Skin of body (tissue), 2 donors: Measurements from ENCODE around the gene ZHX3. TPM values are rescaled to one million over a fixed set of nuclear protein-coding genes. Genes with fewer than 3 reads are reported as not detected.

ENCODE experiments used
- DNase-seq: peaks from one replicate; lab custom pipeline; 2025; lab: John Stamatoyannopoulos, UW
- total RNA-seq: library from RNA; depleted of rRNA; stranded (reverse); fragments of >200 nt; gene quantifications from one replicate; pipeline ENCODE4 v1.2.3, GENCODE V29; 2014

ZHX3 gene
- 11.6 TPM for total RNA-seq

DNA sequence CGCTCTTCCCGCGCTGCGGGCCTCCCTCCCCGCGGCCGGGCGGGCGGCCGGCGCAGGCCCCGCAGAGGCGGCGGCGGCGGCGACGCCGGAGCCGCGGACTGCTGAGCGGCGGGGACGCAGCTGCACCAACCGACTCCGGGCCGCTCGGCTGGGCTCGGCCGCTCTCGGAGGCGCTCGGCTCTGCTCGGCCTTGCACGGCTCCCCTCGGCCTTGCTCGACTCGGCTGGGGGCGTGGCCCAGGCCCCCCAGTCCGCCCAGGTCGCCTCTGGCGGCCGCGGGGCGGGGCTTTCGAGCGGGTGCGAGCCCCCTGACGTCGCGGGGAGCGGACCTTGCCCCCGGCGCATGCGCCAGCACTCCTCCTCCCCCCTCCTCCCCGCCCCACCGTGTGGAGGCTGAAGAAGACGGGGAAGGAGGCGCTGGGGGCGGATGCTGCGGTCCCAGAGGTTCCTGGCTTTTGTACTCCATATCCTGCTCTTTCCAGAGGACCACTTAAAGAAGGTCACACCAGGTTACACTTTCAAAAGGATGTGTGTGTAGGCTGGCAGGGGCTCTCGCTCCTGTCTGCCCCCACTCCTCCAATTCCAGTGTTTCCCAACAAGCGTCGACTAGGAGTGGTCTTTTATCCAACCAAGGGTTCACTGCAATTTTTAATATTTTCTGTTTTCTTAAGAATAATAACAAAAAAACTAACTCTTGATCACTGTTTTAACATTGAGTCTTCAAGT lies at the start of gene ZHX3:
ZHX3 (minus strand) TSS at position 186 of the 725 bp plus-strand sequence. CDS start 112,815 bp downstream, outside the sequence.
- peak; percentile 98 for DNase-seq

DNA sequence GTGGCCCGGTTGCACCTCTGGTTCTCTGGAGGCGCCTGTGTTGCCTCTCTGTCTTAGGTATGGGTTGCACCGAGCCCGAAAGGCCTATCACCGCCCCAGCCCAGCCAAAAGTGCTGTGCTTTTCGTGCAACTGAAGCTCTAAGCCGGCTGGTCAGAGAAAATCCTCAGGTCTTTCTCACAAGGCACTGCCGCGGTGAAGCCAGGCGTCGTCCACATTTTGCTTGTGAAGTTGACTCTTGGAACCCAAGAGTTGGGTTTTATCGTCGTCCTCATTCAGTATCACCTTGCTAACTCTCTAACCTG lies 49.8 kb upstream of the ZHX3 start:
- no peak for DNase-seq

DNA sequence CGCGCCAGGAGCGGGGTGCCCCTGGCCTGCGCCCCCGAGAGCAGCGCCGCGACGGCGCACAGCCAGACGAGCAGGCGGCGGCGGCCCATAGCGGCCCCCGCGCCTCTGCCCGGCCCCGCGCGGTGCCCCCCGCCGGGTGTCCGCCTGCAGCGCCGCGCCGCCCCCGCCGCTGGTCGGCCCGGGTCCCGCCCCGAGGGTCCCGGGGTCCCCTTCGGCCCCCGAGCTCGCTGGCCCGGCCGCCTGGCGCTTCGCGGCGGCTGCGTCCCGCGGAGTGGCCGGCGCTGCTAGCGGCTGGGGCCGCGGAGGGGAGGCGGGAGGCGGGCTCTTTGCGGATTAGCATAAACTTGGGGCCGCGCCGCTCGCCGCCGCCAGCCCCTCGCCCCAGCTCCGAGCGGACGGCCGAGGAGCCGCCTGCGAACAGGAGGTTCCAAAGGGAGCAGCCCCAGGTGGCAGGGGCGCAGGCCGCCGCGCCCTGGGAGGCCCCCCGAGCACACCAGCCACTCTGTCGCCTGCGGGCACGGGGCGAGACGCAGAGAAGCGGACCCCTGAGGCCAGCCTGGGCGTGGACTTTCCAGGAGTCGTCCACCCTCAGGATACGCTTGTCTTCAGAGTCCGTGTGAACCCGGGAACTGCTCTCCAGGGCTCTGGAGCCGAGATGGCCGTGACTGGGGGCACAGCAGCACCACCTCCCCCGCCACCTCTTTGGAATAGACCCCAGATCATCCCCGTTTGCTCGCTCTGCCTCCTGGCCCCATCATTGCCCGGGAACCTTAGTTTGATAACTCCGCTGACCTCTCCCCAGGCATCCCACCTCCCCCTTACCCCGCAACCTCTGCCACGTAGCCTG lies 49.2 kb upstream of the ZHX3 start, which contains the start of gene EMILIN3:
EMILIN3 (minus strand) TSS at position 273 of the 847 bp plus-strand sequence; CDS start at position 89, 184 bp downstream.
- DNase-seq = no peak

DNA sequence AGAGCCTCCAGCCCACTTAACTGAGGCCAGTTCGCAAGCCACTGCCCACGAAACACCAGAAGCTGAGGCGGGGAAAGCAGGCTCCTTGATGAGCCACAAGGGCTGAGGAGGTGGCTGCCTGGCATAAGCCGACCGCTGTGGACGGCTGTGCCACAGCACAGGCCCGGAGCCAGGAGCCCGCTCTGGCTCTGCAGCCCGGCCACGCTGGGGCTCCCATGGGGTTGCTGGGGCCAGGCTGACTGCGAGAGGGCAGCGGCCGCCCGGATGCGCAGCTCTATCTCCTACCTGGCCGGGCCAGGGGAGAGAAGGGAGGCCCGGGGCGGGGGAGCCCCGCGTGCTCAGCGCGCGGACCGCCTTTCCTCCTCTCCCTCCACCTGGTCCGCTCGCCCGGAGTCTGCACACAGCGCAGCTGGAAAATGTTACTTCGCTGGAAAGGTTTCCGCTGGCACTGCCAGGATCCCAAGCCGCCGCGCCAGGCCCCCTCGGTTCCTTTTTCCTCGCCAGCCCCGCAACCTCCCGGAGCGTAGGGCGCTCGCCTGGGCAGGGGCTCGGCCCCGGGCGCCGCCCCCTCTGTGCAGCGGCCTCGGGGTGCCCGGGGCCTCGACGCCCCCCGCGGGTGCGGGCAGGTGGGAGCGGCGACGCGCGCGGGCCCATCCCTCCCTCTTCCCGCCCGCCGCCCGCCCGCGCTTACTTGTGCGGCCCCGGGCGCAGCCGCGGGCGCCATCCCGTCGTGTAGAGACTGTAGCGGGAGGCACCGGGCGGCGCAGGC lies 48.4 kb upstream of the ZHX3 start:
- no peak for DNase-seq

DNA sequence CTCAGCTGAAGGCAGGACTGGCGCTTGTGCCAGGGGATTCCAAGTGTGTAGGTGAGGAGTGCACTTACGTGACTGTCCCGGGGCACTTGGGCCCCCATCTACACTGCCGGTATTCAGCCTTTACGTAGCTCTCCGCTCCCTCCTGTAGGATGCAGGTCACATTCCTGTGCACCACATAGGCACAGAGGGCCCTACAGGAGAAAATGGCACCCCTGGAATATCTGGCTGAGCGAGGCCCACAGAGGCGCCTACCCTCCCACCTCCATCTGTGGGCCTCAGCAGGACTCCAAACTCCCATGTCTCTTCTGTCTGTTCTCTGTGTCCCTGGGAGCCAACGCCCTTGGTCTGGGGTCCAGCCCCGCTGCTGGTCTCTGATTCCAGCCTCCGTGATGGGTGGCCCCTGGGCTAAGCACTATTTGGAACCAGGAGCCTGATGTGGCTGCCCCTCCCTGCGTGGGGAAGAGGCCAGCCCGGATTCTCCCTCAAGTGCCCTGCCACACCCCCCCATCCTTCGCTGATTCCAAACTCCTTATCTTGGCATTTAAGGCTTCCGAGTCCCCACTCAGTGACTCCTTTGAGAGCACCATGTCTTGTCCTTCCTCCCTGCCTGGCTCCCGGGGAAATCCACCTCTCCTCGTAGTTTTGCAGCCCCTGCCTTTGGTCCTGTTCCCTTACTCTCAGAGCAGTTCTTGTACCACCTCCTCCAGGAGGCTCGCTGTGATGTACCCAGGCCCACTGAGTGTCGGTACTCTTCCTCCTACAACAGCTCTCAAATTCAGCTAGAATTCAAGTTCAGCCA lies 47.6 kb upstream of the ZHX3 start:
- DNase-seq = no peak

GRCh38 chr20:41364236-41364855 lies 46.8 kb upstream of the ZHX3 start:
- no peak for DNase-seq

DNA sequence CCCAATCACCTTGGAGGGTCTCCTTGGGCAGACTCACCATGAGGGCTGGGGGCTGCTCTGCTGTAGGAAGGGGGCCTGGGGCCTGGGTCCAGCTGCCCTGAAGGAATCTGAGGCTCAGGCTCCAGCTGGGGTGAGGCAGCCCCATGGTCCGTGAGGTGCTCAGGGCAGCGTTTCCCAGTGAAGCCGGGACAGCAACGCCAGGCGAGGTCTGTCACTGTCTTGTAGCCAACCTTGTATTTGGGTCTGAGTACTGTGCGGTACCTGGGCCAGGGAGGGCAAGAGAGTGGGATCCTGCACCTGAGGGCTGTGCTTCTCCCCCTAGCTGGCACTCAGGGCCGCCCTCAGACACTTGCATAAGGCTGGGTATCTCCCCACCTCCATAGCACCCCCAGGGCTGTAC lies 46.1 kb upstream of the ZHX3 start:
- DNase-seq = no peak

DNA sequence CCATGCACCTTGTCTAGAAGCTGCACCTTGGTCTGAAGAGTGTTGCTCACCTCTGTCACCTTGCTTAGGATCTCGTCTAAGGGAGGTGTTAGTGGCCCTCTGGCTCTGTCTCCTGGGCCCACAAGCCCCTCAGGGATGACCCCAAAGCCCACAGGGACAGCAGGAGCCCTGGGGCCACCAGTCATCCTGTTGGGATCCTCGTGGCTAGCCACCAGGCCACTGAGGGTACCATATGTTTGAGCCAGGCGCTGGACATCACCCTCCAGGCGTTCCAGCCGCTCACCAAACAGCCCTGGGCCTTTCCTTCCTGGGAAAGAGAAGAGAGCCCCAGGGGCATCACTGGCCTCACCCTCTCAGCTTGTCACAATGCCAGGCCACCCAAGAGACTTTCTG lies 45.2 kb upstream of the ZHX3 start:
- DNase-seq = no peak

DNA sequence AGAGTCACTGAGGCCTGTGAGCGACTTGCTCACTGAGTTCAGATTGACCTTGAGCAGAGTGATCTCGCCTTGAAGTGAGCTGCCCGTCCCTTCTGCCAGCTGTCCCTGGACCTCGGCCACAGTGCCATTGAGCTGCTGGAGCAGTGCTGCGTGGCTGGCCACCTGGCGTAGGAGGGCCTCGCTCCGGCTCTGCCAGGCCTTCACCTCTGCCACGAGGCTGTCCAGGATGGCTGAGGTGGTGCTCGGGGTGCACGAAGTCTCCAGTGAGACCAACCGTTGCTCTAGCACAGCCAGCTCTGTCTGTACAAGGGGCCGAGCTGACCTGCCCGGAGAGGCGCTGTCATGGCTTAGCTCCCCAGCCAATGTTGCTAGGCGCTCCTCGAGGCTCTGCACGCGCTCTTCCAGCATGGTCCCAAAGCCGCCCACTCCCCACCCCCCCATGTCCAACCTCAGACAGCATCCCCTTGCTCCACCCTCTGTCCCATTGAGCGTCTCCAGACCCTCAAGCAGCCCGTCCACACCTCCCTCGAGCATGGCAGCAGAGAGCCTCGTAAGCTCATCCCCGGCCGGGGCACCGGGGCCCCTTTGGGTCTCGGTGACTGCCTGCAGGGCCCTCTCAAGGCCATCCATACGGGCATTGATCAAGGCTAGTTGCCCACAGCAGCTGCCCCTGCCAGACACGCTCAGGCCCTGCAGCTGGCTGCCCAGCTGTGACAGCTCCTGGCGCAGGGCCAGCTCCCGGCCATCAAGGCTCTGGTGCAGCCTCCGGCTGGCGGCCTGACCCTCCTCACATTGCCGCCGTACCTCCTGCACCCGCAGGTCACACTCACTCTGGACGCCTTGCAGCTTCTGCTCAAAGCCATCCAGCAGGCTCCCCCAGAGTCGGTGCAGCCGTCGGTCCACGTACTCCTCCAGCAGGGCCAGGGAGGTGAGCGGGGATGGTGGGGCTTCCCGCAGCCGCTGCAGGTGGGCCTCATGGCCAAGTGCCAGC lies 44.5 kb upstream of the ZHX3 start:
- no peak for DNase-seq

DNA sequence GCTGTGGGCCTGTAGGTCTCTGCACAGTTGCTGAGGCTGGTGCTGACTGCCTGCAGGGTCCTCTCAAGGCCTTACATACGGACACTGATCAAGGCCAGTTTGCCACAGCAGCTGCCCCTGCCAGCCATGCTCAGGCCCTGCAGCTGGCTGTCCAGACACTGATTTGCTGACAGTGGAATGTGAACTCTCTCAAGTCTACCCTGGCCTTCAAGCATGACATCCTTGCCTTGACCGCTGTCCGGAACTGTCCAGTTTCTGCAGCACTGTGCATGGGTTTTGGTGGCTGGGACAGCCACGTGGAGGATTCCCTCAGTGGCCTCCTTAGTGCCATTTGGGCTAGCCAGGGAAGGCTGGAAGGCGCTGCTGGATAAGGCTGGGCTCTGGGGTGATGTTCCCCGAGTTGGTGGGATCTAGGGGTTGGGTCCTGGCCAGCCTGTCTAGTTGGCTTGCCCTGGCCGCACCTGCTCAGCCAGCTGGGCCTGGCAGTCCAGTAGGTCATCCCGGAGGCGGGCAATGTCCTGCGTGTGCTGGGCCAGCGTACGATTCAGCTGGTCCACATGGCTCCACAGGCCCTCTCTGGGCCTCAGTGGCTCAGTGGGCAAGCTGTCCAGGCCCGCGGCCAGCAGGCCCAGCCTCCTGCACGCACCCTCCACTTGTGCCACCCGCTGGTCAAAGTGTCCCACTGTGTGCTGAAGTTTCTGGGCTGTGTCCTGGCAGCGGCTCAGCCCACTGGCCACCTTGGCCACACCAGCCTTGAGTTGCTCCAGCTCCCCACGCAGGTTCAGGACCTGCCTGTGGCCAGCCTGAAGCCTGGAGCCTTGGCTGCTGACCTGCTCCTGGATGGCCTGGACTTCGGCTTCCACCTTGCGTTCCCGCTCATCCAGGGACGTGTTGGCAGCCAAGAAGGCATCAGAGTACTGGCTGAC lies 43.6 kb upstream of the ZHX3 start:
- DNase-seq = no peak

- no peak for DNase-seq
Observed at GRCh38 chr20:41359541-41360011, 42.0 kb upstream of the ZHX3 start.

- no peak for DNase-seq
Observed at GRCh38 chr20:41358717-41359116, 41.2 kb upstream of the ZHX3 start.

- no peak for DNase-seq
Observed at GRCh38 chr20:41358230-41358629, 40.7 kb upstream of the ZHX3 start.

DNA sequence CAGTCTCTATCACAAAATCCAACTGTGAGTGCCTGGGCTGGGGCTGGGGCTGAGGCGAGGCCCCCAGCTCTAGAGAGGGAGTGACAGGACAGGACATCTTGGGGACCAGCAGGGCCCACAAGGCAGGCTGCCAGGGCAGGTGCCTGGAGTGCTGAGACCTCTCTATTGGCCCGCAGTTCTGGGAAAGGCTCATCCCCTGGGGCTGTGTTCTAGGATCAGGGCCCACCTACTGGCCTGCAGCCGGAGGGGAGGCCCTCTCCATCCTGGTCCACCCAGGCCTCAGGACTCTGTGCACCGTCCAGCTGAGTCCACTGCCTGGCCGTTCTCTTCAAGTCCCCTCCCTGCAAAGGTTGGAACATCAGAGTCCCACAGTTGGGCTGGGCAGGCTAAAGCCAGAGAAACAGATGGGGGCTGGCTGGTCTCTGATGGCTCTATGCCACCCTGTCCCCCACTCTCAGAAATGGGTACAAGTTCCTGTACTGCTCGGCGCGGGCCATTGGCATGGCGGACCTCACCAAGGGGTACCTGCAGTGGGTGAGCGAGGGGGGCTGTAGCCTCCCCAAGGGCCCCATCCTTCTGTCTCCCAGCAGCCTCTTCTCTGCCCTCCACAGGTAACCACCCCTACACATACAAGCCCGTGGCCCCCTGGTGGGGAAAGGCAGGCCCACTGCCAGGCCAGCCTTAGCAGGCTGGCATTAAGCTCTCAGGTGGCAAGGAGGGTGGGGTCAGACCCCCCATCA lies 40.1 kb upstream of the ZHX3 start:
- no peak for DNase-seq

- no peak for DNase-seq
Observed at GRCh38 chr20:41356951-41357350, 39.4 kb upstream of the ZHX3 start.

GRCh38 chr20:41355598-41356203 lies 38.2 kb upstream of the ZHX3 start:
- no peak for DNase-seq

GRCh38 chr20:41355192-41355591 lies 37.7 kb upstream of the ZHX3 start:
- no peak for DNase-seq
